HG03280 (cell line): ENCODE results near the gene AEBP1.

Source experiments
- ATAC-seq: cut with Tn5 transposase; IDR thresholded peaks from one replicate; pipeline ENCODE4 v1.9.1; 2021; ENCODE audit warnings: mild to moderate bottlenecking, moderate library complexity; ENCODE audit not compliant: unreplicated experiment

AEBP1 gene

DNA sequence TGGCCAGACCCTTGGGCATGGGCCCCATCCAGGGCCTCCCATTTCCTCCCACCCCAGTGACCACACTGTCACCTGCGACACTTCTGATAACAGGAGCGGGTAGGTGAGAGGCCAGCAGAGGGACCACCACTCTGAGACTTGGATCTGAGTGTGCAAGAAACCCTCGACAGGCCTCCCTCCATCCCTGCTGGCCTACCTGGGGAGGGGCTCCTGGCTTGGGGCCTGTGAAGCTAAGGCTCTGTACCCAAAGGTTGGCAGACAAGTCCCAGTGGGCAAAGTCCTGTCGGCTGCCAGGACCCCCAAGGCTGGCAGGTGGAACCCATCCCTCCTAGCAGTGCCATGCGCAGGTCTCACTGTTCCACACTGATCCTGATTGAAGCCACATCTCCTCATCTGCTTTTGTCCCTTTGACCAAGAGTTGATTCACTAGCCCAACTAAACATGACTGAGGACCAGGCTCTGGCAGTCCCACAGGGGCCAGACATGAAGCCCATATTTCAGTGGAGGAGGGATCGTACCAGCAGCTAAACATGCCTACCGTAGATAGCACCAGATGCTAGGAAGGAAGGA lies 37.6 kb upstream of the AEBP1 start:
- no peak for ATAC-seq

DNA sequence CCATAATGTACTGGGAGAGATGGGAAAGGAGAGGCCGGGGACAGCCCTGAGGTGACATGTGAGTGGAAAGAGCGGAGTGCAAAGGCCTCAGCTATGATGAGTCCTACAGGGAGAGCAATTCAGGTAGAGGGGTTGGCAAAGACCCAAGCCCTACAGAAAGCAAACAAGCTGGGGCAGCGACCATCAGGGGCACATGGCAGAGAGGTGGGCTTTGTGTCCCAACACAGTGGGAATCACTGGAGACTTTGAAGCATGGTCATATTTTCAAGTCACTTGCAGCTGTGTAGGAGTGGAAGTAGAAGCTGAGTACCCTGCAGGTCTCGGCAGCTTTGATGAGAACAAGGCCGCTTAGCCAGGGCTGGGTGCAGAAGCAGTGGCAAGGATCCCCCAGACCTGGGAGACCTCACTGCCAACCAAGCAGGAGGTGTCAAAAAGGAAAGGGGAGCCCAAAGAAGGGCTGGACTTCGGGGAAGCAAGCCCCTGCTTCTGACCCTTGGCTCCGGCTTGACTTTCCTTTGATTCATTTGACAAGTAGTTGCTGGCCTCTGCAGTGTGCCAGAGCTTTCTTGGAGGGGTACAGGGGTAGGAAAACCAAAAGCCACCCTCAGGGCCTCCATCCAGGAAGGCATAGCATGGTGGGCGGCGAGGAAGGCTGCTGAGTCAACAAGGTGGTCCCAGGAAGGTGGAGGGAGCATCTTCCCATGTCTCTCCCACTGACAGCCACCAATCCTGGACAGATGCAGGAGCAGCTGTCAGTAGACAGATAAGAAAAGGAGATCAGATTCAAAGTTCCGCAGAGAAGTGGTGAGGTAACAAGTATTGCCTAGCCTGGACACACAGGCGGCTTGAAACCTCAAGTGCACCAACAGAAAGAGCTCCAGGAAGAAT lies 36.8 kb upstream of the AEBP1 start:
- no peak for ATAC-seq

DNA sequence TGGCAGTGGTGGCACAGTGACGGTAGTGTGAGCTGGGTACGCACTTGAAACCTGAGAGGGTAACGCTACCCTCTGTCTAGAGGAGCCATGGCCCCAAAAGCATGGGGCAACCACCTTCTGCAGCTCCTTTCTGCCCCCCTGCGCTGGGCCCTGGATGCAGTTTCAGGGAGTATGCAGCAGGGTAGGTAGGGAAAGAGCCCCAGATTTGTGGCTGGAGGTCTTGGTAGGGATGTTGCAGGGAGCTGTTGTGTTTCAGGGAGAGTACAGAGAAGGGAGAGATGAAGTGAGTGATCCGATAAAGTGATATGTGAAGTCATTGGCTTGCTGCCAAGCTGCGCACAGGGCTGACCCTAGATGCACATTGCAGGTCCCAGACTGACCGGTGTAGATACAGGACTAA lies 36.1 kb upstream of the AEBP1 start:
- no peak for ATAC-seq

DNA sequence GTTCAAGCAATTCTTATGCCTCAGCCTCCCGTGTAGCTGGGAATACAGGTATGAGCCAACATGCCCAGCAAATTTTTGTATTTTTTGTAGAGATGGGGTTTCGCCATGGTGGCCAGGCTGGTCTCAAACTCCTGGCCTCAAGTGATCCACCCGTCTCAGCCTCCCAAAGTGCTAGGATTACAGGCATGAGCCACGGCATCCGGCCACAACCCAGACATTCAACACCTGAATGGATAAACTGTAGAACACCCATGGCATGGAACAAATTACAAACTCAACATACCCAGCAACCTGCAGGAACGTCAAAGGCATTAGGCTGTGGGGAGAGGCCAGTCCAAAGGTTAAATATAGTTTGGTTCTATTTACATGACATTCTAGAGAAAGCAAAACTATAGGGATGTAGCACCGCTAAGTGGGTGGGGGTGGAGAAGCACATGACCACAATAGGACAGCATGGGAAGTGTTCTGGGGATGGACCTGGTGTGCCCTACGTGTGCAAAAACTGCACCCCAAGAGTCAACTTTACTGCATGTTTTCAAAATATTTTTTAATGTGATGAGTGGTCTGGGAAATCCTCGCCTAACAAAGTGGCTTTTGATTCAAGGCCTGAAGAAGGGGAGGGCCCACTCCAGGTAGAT lies 32.3 kb upstream of the AEBP1 start:
- ATAC-seq: no peak

DNA sequence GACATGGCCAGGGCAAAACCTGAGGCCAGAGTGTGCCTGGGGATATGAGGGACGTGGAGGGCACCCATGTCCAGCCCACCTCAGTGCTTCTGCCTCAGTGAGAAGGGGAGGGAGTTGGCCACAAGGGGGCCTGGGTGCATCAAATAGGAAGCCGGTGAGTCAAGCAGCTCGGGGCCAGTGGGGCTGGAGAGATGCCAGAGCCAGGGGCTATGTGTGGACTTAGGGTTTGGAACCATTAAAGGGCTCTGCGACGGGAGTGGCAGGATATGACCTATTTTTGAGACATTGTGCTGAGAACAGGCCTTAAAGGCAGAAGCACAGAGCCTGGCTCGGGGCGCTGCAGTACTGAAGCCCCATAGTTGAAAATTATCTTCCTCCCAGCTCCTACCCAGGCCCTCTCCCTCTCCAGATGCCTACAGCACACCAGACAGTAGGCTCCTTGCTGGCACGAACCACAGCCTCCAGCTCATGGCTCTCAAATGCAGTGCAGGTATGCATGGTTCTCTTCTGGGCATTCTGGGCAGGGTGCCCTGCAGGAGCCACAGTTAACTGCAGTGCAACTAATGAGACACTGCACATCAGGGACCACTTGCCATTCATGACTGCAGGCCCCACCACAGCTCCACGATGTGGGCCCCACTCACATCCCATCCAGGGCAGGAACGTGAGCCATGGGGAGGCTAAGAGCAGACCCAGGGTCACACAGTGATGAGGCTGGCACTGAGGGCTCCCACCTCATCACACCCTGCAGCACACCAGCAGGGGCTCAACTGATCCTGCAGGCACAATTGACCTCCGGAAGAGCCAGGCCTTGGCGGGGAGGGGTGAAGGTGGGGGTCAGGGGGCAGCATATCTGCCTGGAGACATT lies 31.5 kb upstream of the AEBP1 start:
- no peak for ATAC-seq

DNA sequence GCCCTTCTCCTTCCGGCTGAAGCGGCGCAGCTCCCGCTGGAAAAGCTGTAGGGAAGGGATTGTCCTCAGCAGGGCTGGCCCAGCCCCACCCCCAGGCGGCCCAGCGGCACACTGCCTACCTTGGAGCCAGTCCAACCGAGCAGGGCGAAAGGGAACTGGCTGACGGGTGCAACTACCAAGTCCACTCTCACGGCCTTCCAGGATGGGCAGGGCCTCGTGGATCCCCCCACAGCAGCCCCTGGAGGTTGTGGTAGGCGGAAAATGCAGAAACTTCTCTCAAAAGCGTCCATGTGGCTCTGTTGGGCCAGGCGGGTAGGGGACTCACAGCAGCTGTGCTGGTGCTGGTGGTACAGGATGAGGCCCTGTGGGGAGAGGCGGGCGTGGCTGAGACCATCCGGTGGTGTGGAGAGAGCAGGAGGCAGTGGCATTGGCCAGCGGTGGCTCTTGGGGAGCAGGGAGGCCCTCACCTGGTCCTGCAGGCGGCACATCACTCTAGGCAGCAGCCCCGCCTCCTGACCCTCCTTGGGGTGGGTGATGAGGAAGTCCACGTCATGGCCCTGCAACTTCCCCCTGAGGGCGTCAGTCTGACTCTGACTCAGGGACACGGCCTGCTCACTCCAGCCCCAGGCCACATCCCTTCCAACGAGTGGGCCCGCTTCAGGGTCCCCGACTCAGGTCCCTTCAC lies 30.3 kb upstream of the AEBP1 start:
- ATAC-seq: no peak

DNA sequence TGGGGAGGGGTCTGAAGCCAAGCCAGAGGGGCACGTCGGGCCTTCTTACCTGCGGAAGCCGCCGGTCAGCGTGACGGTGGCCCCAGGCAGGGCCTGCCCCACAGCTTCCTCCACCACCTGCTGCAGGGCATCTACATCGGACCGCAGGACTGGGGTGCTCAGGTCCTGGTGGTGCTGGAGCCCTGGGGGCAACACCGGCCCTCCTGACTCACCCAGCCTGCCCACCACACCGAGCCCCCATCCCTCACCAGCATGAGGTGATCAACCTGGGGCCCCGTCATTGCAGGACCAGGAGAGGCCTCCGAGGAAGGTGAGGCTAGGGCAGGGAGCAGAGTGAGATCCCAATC lies 29.8 kb upstream of the AEBP1 start:
- no peak for ATAC-seq

- ATAC-seq: no peak
Observed at GRCh38 chr7:44075296-44076075, 28.7 kb upstream of the AEBP1 start.

DNA sequence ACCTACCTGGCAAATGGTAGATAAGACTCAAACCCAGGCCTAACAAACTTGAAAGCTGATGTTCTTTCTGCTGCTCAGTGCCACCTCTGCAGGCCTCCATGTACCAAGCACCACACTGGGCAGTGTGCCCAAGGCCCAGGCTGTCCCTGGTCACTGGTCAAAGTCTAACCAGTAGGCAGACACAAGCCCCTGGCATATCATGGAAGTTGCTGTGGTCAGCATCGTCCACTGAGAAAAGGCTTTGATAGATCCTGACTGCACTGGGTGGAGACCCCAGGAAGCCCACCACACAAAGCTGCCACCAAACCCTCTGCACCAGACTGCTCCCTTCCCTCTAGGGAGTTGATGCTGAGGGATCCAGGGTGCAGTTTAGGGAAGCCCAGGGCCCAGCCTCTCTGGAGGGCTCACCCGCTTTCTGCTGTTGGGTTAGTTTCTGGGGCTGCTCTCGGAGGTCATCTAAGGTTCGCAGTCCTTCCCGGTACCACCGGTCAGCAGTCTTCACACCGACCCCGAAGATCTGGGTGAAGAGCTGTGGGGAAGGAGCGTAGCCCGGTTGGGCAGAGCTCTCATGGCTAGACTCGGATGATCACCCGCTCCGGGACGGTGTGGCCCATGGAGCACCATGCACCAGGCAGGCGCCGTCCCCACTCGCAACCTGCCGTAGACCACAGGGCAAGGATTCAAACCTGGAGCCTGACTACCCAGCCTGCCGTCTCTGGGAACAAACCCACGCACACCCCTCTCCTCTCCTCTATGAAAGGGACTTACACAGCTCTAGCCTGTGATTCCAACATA lies 27.8 kb upstream of the AEBP1 start:
- no peak for ATAC-seq

DNA sequence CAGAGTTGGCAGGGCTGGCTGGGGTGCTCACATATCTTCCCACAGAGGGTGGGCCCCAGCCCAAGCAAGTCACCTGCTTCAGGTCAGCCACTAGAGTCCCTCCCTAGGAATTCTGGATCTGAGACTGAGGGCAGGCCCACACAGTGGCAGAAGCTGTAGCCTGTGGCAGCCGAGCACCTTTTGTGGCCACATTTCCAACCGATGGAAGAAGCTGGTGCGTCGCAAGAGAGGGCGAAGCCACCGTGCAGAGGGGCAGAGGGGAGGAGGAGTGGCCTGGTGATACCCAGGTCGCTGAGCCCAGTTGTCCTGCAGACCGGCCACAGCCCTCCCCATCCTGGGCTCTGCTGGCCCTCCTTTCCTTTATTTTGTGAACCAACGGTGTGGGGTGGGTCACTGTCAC lies 27.1 kb upstream of the AEBP1 start:
- no peak for ATAC-seq

DNA sequence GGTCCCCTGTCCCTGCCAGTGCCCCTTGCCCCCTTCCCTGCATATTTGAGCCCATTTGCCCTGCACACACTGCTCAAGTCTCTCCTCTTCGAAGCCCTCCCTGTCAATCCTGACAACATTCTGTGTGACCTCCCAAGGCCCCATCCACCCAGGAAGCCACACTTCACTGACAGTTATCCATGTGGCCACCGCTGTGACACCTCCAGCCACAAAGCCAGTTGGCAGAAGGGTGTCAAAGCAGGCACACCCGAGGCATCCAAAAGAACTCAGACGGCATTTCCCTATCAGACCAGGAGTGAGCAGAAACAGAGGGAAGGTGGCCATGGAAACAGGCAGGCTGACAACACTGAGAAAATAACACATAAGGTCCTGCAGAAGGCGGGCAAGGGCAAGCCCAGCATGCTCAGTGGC lies 26.5 kb upstream of the AEBP1 start:
- no peak for ATAC-seq

- no peak for ATAC-seq
Observed at GRCh38 chr7:44078521-44078920, 25.6 kb upstream of the AEBP1 start.

DNA sequence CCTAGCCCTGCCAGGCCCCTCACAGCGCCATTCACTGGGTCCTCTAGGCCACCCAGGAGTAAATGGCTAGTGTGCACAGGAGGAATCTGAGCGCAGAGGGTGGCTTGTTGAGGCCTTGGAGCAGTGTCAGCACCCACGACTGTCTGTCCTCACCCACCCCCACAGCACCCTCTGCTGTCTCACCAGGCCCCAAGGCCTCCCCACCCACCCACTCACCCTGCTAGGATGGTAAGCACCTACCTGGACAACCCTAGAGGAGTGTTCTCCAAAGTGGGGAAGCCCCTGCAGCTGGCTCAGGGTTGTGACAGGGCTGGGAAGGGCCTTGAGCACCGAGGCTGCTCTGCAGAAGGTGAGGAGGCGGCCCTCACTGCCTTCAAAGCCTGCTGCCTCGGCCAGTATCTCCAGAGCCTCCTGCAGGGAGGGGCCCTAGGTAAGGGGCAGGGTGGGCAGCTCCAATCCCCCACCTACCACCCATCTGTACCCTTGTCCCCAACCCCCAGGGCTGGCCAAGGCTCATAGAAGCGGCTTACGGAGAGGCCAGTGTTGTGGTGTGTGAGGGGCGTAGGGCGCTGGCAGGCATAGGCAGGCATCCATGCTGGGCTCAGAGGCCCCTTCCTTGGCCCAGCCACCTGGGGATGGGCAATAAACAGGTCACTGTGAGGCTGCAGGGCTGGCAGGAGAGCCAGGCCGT lies 24.7 kb upstream of the AEBP1 start:
- no peak for ATAC-seq

- ATAC-seq: no peak
Observed at GRCh38 chr7:44080118-44080517, 24.0 kb upstream of the AEBP1 start.

- ATAC-seq: no peak
Observed at GRCh38 chr7:44080686-44081265, 23.4 kb upstream of the AEBP1 start.

- ATAC-seq: no peak
Observed at GRCh38 chr7:44081266-44081748, 22.8 kb upstream of the AEBP1 start.

- ATAC-seq: peak; percentile 93
Observed at GRCh38 chr7:44082541-44083207, 21.5 kb upstream of the AEBP1 start.
